HEK293 (cell line): ENCODE measurements around the gene MIR17HG.

Experiments
- CTCF ChIA-PET: fragments of 350-600 bp; formaldehyde crosslinking; extraction: SDS; loops from one replicate; lab custom pipeline; 2021; ENCODE audit warnings: antibody characterized with exemption; lab: Yijun Ruan, JAX
- POLR2A ChIA-PET: fragments of 300-600 bp; formaldehyde crosslinking; extraction: SDS; loops from one replicate; lab custom pipeline; 2020; ENCODE audit warnings: antibody characterized with exemption, inconsistent platforms; lab: Yijun Ruan, JAX
- H3K27ac ChIP-seq: fragments of 200-500 bp; sonication (Bioruptor generic); 2 replicates; pipeline ENCODE4 v1.5.1; 2014; ENCODE audit warnings: low read depth, low read length, control low read depth, inconsistent platforms; ENCODE audit errors: extremely low read depth
- H3K36me3 ChIP-seq, 2 experiments: fragments of 200-500 bp in 1 of 2; sonication (Bioruptor generic) in 1 of 2; 1 replicate in 1 of 2; 2 replicates in 1 of 2; pipeline ENCODE4 v1.5.1; 2014 to 2017; ENCODE audit warnings: inconsistent platforms in 2 of 2, low read length in 2 of 2; ENCODE audit not compliant: control insufficient read depth in 2 of 2, insufficient read depth in 1 of 2
- H3K4me1 ChIP-seq: fragments of 200-500 bp; sonication (Bioruptor generic); 2 replicates; pipeline ENCODE4 v1.5.1; 2014; ENCODE audit warnings: mild to moderate bottlenecking, low read length, inconsistent platforms; ENCODE audit not compliant: control insufficient read depth, insufficient read depth
- H3K4me3 ChIP-seq: 2 replicates; pipeline ENCODE4 v1.5.1; 2011; ENCODE audit warnings: low read depth, mild to moderate bottlenecking, control low read depth, low read length, moderate library complexity
- H3K9me3 ChIP-seq: fragments of 200-500 bp; sonication (Bioruptor generic); 2 replicates; pipeline ENCODE4 v1.5.1; 2014; ENCODE audit warnings: low read depth, low read length, inconsistent platforms; ENCODE audit not compliant: control insufficient read depth, insufficient read depth
- MYNN ChIP-seq: fragments of 450-650 bp; formaldehyde crosslinking; IDR thresholded peaks from 2 replicates; pipeline ENCODE4 v1.5.1; 2016; ENCODE audit warnings: missing biosample characterization, missing genetic modification characterization, borderline replicate concordance
- SP7 ChIP-seq: fragments of 450-650 bp; formaldehyde crosslinking; IDR thresholded peaks from 2 replicates; pipeline ENCODE4 v1.5.1; 2016; ENCODE audit warnings: missing biosample characterization, missing genetic modification characterization
- ZBTB6 ChIP-seq: fragments of 450-650 bp; formaldehyde crosslinking; IDR thresholded peaks from 2 replicates; pipeline ENCODE4 v1.5.1; 2017; ENCODE audit warnings: missing biosample characterization, missing genetic modification characterization
- ZBTB7A ChIP-seq: fragments of 450-650 bp; formaldehyde crosslinking; IDR thresholded peaks from 2 replicates; pipeline ENCODE4 v1.5.1; 2016; ENCODE audit warnings: low read depth, missing biosample characterization, missing genetic modification characterization
- ZFP3 ChIP-seq: fragments of 450-650 bp; formaldehyde crosslinking; IDR thresholded peaks from 2 replicates; pipeline ENCODE4 v1.5.1; 2016; ENCODE audit warnings: low read depth, missing biosample characterization, missing genetic modification characterization
- ZNF10 ChIP-seq: fragments of 450-650 bp; formaldehyde crosslinking; IDR thresholded peaks from 2 replicates; pipeline ENCODE4 v1.5.1; 2017; ENCODE audit warnings: missing biosample characterization, missing genetic modification characterization
- ZNF114 ChIP-seq: fragments of 450-650 bp; formaldehyde crosslinking; IDR thresholded peaks from 2 replicates; pipeline ENCODE4 v1.5.0; 2017; ENCODE audit warnings: missing biosample characterization, missing genetic modification characterization
- ZNF157 ChIP-seq: fragments of 450-650 bp; formaldehyde crosslinking; IDR thresholded peaks from 2 replicates; pipeline ENCODE4 v1.5.1; 2016; ENCODE audit warnings: missing biosample characterization, missing genetic modification characterization
- ZNF169 ChIP-seq: fragments of 450-650 bp; formaldehyde crosslinking; IDR thresholded peaks from 2 replicates; pipeline ENCODE4 v1.5.1; 2016; ENCODE audit warnings: missing biosample characterization, missing genetic modification characterization
- ZNF202 ChIP-seq: fragments of 450-650 bp; formaldehyde crosslinking; IDR thresholded peaks from 2 replicates; pipeline ENCODE4 v1.5.1; 2016; ENCODE audit warnings: missing biosample characterization, missing genetic modification characterization, borderline replicate concordance
- ZNF311 ChIP-seq: fragments of 450-650 bp; formaldehyde crosslinking; IDR thresholded peaks from 2 replicates; pipeline ENCODE4 v1.5.1; 2017; ENCODE audit warnings: missing biosample characterization, missing genetic modification characterization, borderline replicate concordance
- ZNF548 ChIP-seq: fragments of 450-650 bp; formaldehyde crosslinking; IDR thresholded peaks from 2 replicates; pipeline ENCODE4 v1.5.1; 2016; ENCODE audit warnings: missing biosample characterization, missing genetic modification characterization
- ZNF549 ChIP-seq: fragments of 450-650 bp; IDR thresholded peaks from 2 replicates; pipeline ENCODE4 v1.5.1; 2018; ENCODE audit warnings: missing biosample characterization, missing genetic modification characterization, mild to moderate bottlenecking, inconsistent platforms, moderate library complexity
- ZNF558 ChIP-seq: fragments of 450-650 bp; formaldehyde crosslinking; IDR thresholded peaks from 2 replicates; pipeline ENCODE4 v1.5.1; 2016; ENCODE audit warnings: missing biosample characterization, missing genetic modification characterization
- ZNF660 ChIP-seq: fragments of 450-650 bp; IDR thresholded peaks from 2 replicates; pipeline ENCODE4 v1.5.1; 2018; ENCODE audit warnings: missing biosample characterization, mild to moderate bottlenecking, missing genetic modification characterization
- ZNF707 ChIP-seq: fragments of 450-650 bp; formaldehyde crosslinking; IDR thresholded peaks from 2 replicates; pipeline ENCODE4 v1.5.1; 2016; ENCODE audit warnings: missing biosample characterization, missing genetic modification characterization
- ZSCAN23 ChIP-seq: fragments of 450-650 bp; formaldehyde crosslinking; IDR thresholded peaks from 2 replicates; pipeline ENCODE4 v1.5.1; 2016; ENCODE audit warnings: missing biosample characterization, missing genetic modification characterization
- ZSCAN5A ChIP-seq: fragments of 450-650 bp; formaldehyde crosslinking; IDR thresholded peaks from 2 replicates; pipeline ENCODE4 v1.5.1; 2016; ENCODE audit warnings: missing biosample characterization, missing genetic modification characterization
- TF ChIP-seq, protein P1 (sequence below): fragments of 450-650 bp; formaldehyde crosslinking; IDR thresholded peaks from 2 replicates; pipeline ENCODE4 v1.5.1; 2017; ENCODE audit warnings: missing biosample characterization, missing genetic modification characterization
- TF ChIP-seq, protein P2 (sequence below): fragments of 450-650 bp; formaldehyde crosslinking; IDR thresholded peaks from 2 replicates; pipeline ENCODE4 v1.5.1; 2016; ENCODE audit warnings: missing biosample characterization, missing genetic modification characterization
- TF ChIP-seq, protein P3 (sequence below): fragments of 450-650 bp; formaldehyde crosslinking; IDR thresholded peaks from 2 replicates; pipeline ENCODE4 v1.5.1; 2016; ENCODE audit warnings: missing biosample characterization, missing genetic modification characterization

MIR17HG gene

GRCh38 chr13:91360246-91360751, 12.8 kb downstream of the MIR17HG start:
- Histone ChIP-seq H3K4me1 (no peaks in the 10 kb centered on the region), H3K9me3 (no peaks in the 10 kb centered on the region), H3K27ac (no peak overlapping the region), H3K36me3 (peaks cover 0 to 45% of the 10 kb centered on the region in 2 experiments; a peak in 1 of 3 replicates), H3K4me3 (no peak overlapping the region)
- ChIA-PET CTCF (no interaction called here), POLR2A (no interaction called here)
- TF ChIP-seq ZBTB6 (tag by site-specific recombination): no peak
- TF ChIP-seq ZNF548 (tag by site-specific recombination): no peak
- TF ChIP-seq ZNF660 (tag by site-specific recombination): 0 out of 2 replicates have a peak, but pooled peaks have one; percentile 24
- TF ChIP-seq, protein P1, sequence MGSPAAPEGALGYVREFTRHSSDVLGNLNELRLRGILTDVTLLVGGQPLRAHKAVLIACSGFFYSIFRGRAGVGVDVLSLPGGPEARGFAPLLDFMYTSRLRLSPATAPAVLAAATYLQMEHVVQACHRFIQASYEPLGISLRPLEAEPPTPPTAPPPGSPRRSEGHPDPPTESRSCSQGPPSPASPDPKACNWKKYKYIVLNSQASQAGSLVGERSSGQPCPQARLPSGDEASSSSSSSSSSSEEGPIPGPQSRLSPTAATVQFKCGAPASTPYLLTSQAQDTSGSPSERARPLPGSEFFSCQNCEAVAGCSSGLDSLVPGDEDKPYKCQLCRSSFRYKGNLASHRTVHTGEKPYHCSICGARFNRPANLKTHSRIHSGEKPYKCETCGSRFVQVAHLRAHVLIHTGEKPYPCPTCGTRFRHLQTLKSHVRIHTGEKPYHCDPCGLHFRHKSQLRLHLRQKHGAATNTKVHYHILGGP (tag by site-specific recombination): no peak
- TF ChIP-seq ZNF10: no peak
- TF ChIP-seq MYNN: no peak
- no peak for TF ChIP-seq ZNF558
- TF ChIP-seq ZNF114 (tag by site-specific recombination): no peak
- TF ChIP-seq ZFP3 (tag by site-specific recombination): no peak

GRCh38 chr13:91361755-91362271, 14.3 kb downstream of the MIR17HG start:
- H3K4me1 ChIP-seq: no peaks in the 10 kb centered on the region
- H3K4me3 ChIP-seq: no peak overlapping the region
- peaks cover 0 to 30% of the 10 kb centered on the region in 2 experiments; a peak in 1 of 3 replicates for H3K36me3 ChIP-seq
- CTCF ChIA-PET: no interaction called here
- no peak for TF ChIP-seq ZBTB7A (tag by site-specific recombination)
- TF ChIP-seq ZSCAN23 (tag by site-specific recombination): no peak
- TF ChIP-seq ZSCAN5A (tag by site-specific recombination): no peak
- no peak for TF ChIP-seq SP7 (tag by site-specific recombination)
- TF ChIP-seq ZNF169 (tag by site-specific recombination): no peak
- no peak for TF ChIP-seq ZNF311 (tag by site-specific recombination)
- no peak for TF ChIP-seq ZNF157 (tag by site-specific recombination)
- no peaks in the 10 kb centered on the region for H3K9me3 ChIP-seq
- POLR2A ChIA-PET: no interaction called here
- H3K27ac ChIP-seq: no peak overlapping the region

DNA sequence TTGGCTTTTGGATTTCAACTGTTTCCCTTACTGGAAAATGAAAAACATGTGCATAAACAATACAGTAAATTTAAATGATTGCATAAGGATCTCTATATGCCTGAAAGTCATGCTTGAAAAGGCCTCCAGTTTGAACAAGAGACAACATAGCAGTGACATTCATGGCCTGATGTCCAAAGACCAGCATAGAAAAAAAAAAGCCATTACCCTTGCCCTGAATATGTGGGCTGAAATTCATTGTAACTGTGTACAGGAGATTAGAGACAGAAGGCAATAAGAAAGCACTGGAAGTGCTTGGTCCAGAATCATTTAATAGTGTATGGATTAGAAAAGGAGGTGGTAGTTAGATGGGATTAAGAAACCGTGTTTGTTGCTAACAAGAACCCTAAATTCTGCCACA, 15.4 kb downstream of the MIR17HG start:
- H3K27ac ChIP-seq: no peak overlapping the region
- H3K9me3 ChIP-seq: no peaks in the 10 kb centered on the region
- H3K36me3 ChIP-seq: peaks cover 0 to 19% of the 10 kb centered on the region in 2 experiments; a peak in 1 of 3 replicates
- no peaks in the 10 kb centered on the region for H3K4me1 ChIP-seq
- POLR2A ChIA-PET: no interaction called here
- H3K4me3 ChIP-seq: no peak overlapping the region
- no peak for TF ChIP-seq ZNF707 (tag by site-specific recombination)
- TF ChIP-seq ZNF549 (tag by site-specific recombination): no peak
- TF ChIP-seq, protein P2, sequence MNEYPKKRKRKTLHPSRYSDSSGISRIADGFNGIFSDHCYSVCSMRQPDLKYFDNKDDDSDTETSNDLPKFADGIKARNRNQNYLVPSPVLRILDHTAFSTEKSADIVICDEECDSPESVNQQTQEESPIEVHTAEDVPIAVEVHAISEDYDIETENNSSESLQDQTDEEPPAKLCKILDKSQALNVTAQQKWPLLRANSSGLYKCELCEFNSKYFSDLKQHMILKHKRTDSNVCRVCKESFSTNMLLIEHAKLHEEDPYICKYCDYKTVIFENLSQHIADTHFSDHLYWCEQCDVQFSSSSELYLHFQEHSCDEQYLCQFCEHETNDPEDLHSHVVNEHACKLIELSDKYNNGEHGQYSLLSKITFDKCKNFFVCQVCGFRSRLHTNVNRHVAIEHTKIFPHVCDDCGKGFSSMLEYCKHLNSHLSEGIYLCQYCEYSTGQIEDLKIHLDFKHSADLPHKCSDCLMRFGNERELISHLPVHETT: no peak
- TF ChIP-seq ZNF202 (tag by site-specific recombination): no peak
- TF ChIP-seq, protein P3, sequence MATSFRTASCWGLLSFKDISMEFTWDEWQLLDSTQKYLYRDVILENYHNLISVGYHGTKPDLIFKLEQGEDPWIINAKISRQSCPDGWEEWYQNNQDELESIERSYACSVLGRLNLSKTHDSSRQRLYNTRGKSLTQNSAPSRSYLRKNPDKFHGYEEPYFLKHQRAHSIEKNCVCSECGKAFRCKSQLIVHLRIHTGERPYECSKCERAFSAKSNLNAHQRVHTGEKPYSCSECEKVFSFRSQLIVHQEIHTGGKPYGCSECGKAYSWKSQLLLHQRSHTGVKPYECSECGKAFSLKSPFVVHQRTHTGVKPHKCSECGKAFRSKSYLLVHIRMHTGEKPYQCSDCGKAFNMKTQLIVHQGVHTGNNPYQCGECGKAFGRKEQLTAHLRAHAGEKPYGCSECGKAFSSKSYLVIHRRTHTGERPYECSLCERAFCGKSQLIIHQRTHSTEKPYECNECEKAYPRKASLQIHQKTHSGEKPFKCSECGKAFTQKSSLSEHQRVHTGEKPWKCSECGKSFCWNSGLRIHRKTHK (tag by site-specific recombination): no peak
- CTCF ChIA-PET: interaction anchor here (0.6 kb wide), 1 partner anchor 1308 kb away, joined by 3 read pairs; no protein-coding TSS in a partner anchor
